Coronary artery (tissue), 2 donors: ENCODE data around the gene EMC7.
A peak's percentile ranks its signal among the peaks of the same experiment; 100 is the strongest.

Experiments
- DNase-seq: peaks from one replicate; pipeline ENCODE4 v3.0.0-alpha.2; 2017; ENCODE audit warnings: low spot score
- H3K27ac ChIP-seq, 2 donors: fragments of 200-600 bp; sonication (generic); one replicate each; pipeline ENCODE4 v1.5.1; 2016 to 2019
- H3K4me3 ChIP-seq: fragments of 200-600 bp; sonication (generic); 2 replicates; pipeline ENCODE4 v1.5.1; 2016; ENCODE audit warnings: mild to moderate bottlenecking, moderate library complexity
- TF ChIP-seq, protein P1 (sequence below): fragments of 200-600 bp; sonication (generic); IDR thresholded peaks from one replicate; pipeline ENCODE4 v1.5.1; 2019; ENCODE audit warnings: antibody characterized with exemption

EMC7 gene

DNA sequence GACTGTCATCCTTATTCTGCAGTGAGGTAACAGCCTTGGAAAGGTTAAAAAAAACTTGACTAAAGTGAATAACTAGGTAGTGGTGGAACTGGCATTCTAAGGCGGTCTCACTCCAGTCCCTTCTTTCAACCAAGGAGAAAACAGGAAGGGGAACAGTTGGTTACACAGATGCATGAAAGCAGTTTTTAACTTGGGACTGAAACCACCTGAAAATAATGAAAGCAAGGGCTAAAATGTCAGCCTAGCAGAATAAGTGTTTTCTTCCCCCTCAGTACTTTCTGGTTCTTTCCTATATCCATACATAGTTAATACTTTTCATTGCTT, 61.9 kb downstream of the EMC7 start:
- no peak for DNase-seq
- Histone ChIP-seq H3K27ac (peak overlapping the region in 1 of 2 donors; percentile 92), H3K4me3 (peak overlapping the region; percentile 76)
- TF ChIP-seq, protein P1, sequence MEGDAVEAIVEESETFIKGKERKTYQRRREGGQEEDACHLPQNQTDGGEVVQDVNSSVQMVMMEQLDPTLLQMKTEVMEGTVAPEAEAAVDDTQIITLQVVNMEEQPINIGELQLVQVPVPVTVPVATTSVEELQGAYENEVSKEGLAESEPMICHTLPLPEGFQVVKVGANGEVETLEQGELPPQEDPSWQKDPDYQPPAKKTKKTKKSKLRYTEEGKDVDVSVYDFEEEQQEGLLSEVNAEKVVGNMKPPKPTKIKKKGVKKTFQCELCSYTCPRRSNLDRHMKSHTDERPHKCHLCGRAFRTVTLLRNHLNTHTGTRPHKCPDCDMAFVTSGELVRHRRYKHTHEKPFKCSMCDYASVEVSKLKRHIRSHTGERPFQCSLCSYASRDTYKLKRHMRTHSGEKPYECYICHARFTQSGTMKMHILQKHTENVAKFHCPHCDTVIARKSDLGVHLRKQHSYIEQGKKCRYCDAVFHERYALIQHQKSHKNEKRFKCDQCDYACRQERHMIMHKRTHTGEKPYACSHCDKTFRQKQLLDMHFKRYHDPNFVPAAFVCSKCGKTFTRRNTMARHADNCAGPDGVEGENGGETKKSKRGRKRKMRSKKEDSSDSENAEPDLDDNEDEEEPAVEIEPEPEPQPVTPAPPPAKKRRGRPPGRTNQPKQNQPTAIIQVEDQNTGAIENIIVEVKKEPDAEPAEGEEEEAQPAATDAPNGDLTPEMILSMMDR = no peak

DNA sequence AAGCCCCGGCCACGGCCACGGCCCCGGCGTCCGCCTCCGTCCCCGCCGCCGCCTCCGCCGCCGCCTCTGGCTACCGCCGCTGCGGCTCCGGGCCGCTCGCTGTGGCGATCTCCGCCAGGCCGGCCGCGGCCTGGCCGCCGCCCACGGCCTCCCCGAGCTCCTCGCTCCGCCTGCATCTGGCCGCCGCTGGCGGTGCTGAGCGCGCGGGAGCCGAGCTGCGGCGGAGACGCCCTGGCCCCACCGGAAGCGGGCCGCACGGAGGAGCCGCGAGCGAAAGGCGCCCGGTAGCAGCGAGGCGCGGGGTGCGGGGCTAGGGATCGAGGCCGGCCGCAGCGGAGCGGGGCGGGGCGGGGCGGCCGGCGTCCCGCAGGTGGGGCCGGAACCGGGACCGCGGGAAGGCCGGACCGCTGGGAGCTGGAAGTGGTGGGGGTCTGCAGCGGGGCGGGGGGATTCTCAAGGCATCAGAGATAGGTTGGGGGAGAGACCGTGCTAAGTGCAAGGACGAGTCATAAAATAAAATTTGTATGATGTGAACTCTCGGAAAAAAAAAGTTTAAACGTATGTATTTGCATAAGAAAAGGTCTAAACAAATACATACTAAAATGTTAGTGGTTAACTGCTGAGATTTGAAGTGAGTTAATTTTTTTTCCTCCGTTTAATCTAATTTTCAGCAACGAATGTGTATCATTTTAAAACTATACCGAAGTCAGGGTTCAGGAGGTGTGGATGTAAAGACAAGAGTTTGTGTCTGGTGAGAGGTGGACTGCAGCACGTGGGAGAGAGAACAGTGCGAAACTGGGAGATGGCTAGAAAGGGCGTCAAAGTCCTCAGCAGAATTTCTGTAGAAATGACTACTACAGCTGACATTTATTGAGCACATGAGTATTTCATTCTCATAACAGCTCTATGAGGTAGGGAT, 62.5 kb downstream of the EMC7 start, which contains the start of gene AVEN:
Gene AVEN, minus strand, starts transcription at position 334 of the 919 bp plus-strand sequence. Its CDS starts 158 bp downstream, at position 176.
- Histone ChIP-seq H3K27ac (peak within 1 kb of the TSS; percentile 86 to 92), H3K4me3 (peak within 1 kb of the TSS; percentile 76)
- TF ChIP-seq, protein P1 = no peak
- DNase-seq = no peak

DNA sequence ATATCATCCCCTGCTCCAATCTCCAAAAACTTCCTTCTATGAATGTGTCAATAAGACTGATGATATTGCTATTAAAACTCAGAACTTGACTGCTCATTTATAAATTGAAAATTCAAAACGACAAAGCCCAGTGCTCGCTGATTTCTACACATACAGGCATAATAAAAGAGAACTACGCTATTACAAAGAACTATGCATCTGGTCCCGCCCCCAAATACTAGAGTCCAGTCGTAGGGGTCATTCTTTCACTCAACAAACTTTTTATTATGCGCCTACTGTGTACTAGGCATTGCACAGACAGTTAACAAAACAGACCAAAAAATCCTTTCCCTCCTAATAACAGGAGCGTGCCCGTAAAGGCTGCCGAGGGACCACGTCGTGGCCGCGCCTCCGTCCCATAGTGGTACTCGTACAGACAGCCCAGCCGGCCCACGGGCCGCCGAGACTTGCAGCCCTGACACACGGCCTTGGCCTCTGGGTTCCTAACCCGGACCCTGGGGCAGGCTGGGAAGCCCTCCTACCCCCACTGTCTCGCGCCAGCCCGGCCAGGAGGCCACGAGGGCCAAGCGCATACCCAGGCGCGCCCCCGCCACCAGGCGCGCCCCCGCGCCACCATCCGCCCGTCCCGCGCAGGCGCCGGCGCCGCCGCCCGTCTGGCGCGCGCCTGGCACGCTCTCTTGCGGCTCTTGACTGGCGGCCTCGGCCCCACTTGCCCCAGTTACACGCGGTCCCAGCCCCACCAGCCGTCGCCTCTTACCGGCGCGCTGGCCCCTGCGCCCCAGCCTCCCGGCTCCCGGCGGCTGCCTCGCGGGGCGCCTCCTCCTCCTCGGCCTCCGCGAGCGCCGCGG, 63.4 kb downstream of the EMC7 start:
- peak; percentile 81 for DNase-seq
- TF ChIP-seq, protein P1 = no peak

More for the DNA sequence above, 63.4 kb downstream of the EMC7 start:
- Histone ChIP-seq H3K4me3 (peak overlapping the region; percentile 76), H3K27ac (peak overlapping the region; percentile 86 to 92)
